Stimulated activated CD4-positive, alpha-beta T cell treated with anti-CD3 and anti-CD28 coated beads, Interleukin-15, amount 100 ng/mL, for 24 hours (primary cell): ENCODE data around the gene AICDA.
"Not testable (repeated sequence)": the region's sequence is repeated elsewhere in the genome, so short reads cannot be mapped to it uniquely, and the experiment has no call there.

Experiments
- DNase-seq: peaks from one replicate; pipeline ENCODE4 v3.0.0-alpha.2; 2020

Gene AICDA

DNA sequence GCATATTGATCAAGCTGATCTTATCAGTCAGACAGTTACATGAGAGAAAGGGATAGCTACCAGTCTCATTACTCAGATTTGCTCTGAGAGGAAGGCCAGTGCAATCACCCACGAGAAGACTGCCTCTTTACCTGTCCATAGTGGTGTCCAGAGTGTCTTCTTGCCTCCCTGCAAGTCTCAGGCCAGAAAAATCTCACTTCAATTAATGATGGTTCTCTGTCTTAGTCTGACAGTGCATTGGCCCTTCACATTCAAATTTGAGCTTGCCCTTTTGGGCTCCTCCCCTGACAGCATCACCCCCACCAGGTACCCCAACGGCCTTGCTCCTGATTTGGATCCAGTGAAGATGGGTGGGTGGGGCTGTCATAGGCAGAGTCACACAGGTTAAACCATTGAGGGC lies at the start of gene AICDA:
Gene AICDA, minus strand, starts transcription at position 231 of the 400 bp plus-strand sequence. Its CDS starts 92 bp downstream, at position 139.
- DNase-seq, result no peak

DNA sequence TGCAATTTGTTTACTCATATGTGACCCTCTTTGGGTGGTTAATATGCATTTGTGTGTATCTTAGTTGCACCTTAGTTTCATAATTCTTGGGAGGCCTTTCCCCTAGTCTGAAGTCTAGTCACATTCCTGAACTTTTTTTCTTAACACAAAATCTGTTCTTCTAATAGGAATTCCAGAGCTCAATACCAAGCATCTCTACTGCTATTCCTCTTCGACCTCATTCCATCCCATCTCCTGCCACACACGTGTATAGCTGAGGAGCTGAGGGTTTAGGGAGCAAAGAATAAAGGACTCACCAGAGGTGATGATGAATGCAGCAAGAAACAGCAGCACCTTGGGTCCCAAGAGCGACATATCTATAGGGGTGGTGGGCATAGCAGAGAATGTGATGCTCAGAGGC lies 49.1 kb upstream of the AICDA start:
- DNase-seq, result no peak

GRCh38 chr12:8661016-8661415 lies 48.4 kb upstream of the AICDA start:
- DNase-seq, result no peak

DNA sequence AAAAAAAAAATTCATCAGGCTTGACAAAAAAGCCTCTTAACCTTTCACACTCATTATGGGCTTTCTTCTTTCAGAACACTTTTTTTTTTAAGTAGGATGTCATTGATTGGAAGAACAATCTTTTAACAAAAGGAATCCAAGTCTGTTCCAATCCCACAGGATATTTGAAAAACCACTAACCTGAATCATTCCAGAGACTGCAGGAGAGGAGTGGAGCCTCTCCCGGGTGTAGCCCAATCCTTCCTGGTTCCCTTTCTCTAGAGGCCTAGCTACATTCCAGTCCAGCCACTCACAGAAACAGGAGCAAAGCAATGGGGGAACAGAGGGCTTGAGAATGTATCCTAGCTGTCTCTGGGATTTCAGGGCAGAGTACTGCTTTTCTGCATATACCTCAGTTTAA lies 45.7 kb upstream of the AICDA start:
- DNase-seq, result no peak

- DNase-seq, result no peak
Measured at GRCh38 chr12:8655421-8655820, 42.8 kb upstream of the AICDA start.

DNA sequence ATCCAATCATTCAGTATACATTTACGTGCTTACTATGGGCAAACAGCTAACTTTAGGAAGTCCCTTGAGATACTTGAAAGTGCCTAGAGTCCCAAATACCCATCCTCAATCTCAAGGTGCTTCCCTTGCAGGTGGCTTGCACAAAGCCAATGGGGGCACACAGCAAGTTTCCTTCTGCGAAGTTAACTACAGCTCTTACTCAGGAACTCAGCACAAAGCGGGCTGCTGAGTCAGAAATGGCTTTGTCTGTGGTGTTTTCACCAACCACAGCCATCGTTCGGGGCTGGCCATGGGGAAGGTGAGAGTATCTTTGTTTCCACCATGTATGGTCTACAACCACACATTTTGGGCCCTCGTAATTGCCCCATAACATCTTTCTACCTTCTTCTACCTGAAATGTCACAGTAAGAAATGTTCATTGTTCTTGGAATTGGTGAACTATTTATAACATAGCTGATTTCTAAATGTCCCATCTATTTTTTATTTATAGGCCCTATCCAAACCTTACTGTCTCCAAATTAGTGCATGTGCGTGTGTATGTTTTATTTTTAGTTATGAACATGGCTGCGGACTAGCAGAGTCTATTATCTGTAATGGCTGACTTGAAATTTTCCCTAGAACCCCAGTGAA lies 36.0 kb upstream of the AICDA start:
- DNase-seq, result peak; percentile 86

DNA sequence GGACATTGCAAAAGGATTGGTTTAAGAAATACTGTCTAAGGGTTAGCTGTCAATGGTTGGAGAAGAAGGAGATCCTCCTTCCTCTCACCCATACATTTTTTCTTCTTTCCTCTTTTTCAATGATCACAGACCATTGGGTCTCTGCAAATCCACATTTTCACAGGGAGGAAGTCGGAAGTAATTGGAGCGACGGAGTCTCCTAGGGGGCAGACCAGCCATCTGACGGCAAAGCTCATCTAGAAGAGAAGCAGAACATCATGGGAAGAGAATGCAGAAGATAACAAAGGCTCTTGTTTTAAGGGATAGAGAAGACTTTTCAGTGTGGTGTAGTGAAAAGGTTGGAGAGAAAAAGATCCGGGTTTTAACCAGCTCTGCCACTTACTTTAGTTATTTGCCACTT lies 35.3 kb upstream of the AICDA start:
- no peak for DNase-seq

DNA sequence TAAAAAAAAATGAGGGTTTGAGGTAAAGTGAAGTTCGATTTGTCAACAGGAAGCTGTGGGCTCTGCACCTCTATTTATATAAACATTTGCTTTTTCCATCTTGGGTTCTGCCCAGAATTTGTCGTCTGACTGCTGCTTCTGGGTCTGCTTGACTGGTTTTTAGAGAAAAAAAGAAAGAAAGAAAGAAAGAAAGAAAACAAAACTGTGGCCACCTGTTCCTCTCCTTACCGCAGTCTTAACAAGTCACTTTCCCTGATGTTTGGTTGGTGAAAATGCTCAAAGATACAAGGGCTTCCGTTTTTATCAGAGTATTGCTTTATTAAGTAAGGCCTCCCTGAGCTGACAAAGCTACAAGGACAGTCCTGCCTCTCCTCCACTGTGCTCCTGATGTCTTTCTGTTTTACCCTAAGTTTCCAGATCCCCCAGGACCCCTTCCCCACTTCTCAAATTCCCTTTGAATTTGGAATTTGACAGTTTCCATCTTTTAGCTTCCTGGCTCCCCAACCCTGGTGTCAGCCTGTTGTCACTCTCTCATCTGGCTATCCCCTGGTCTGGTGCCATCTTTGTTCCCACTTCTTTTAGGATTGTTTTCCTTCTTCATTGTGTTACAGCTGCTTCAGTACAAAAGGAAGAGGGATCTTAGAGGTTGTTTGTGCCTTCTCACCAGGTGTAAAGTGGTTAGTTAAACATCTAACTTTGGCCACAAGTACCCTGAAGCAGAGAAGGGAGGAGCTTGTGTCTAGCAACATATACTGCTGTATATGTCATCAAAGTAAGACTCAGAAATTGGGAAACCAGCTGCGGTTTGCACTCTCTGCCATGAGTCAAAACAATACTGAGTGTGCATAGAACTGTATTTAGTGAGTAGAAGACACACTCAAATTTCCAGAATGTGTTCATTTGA lies 31.9 kb upstream of the AICDA start:
- DNase-seq, result peak; percentile 62

DNA sequence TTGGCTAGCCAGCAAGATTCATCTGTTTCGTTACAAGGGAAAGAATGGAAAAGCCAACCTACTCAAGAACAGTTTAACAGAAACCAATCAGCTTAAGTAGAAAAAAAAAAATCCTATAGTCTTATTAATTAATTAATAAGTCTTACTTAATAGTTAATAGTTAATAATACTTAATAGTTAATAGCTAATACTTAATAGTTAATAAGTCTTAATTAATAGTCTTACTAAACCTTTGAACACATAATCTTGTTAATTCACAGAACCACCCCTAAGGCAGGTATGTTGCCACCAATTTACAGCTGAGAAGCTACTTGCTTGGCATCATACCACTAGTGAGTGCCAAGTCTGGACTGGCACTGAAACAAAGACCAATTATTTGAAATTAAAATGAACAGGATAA lies 30.1 kb upstream of the AICDA start:
- DNase-seq, result no peak

DNA sequence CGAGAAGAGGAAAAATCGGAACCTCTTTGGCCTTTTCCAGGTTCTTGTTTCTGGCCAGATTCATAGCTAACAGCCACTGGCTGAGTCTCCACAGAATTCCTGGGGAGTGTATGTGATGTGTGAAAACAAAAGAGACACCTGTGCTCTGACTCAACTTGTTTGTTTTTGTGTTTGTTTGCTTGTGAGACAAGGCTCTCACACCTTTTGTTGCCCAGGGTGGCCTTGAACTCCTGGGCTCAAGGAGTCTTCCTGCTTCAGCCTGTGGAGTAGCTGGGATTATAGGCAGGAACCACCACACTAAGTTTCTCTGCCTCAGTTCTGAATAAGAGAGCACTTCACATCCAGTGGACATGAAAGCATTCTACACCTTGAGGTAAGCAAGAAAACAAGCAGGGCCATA lies 27.3 kb upstream of the AICDA start:
- no peak for DNase-seq

GRCh38 chr12:8638951-8639350 lies 26.3 kb upstream of the AICDA start:
- DNase-seq, result no peak

DNA sequence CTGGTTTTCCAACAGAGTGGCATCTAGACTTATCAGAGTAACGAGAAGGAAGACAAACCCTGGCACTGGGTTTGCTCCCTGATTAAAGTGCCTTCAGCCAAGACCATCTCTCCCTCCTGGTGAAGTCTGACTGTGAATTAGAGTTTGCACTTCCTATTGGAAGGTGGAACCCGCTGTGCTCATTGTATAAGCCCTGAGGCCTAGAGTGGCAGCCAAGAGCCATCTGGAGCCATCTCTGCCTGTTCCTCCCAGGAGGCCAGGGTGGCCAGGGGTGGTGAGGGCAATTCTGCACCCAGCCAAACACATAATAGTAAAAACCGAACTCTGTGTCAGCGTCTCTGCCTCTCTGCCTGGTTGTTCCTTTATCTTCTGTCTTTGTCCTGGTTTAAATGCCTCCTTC lies 25.0 kb upstream of the AICDA start:
- DNase-seq, result no peak

DNA sequence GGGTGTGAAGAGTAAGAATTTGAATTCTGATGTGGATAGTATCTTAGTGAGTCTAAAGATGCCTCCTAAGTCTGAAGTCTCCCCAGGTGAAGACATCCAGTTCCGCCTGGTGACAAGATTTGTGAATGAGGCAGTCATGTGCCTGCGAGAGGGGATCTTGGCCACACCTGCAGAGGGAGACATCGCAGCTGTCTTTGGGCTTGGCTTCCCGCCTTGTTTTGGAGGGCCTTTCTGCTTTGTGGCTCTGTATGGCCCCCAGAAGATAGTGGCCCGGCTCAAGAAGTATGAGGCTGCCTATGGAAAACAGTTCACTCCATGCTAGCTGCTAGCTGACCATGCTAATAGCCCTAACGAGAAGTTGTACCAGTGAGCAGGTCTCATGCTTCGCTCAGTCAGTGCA lies 24.6 kb upstream of the AICDA start:
- no peak for DNase-seq

DNA sequence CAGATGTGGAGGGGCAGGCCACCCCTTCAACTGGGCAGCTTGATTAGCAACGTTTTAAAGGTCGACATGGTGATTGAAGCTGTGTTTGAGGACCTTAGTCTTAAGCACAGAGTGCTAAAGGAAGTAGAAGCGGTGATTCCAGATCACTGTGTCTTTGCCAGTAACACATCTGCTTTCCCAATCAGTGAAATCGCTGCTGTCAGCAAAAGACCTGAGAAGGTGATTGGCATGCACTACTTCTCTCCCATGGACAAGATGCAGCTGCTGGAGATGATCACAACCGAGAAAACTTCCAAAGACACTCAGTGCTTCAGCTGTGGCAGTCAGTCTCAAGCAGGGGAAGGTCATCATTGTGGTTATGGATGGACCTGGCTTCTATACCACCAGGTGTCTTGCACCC lies 23.9 kb upstream of the AICDA start:
- no peak for DNase-seq

DNA sequence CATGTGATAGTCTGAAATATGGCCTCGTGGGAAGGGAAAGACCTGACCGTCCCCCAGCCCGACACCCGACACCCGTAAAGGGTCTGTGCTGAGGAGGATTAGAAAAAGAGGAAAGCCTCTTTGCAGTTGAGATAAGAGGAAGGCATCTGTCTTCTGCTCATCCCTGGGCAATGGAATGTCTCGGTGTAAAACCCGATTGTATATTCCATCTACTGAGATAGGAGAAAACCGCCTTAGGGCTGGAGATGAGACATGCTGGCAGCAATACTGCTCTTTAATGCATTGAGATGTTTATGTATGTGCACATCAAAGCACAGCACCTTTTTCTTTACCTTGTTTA lies 23.3 kb upstream of the AICDA start:
- not testable (repeated sequence) for DNase-seq

GRCh38 chr12:8635342-8636006 lies 22.8 kb upstream of the AICDA start:
- not testable (repeated sequence) for DNase-seq

GRCh38 chr12:8630131-8630530 lies 17.5 kb upstream of the AICDA start:
- DNase-seq, result no peak

DNA sequence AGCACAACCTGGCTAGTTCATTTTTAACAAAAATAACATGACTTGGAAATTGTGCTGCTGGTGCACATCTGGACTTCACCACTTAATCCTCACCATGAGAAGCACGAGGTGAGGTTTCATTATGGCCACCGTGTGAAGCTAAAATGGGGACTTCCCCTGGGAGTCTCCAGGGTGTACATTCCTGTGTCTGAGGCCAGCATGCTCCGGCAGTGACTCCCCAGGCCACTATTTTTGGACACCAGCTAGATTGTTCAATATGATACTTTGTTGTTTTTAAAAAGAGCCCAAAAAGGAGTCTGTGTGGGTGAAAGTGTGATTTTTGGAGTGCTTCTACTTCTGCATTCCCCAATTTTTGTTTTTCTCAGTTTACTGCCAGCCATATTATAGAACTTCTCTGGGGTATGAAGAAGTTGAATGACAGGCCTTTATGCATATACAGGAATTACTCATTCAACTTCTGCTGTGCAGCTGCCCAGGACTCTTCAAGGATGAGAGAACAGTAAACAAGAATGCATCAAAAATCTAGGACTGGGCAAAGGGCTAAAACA lies 16.9 kb upstream of the AICDA start:
- no peak for DNase-seq

- no peak for DNase-seq
Measured at GRCh38 chr12:8628731-8629130, 16.1 kb upstream of the AICDA start.

- DNase-seq, result not testable (repeated sequence)
Measured at GRCh38 chr12:8624750-8625149, 12.1 kb upstream of the AICDA start.

DNA sequence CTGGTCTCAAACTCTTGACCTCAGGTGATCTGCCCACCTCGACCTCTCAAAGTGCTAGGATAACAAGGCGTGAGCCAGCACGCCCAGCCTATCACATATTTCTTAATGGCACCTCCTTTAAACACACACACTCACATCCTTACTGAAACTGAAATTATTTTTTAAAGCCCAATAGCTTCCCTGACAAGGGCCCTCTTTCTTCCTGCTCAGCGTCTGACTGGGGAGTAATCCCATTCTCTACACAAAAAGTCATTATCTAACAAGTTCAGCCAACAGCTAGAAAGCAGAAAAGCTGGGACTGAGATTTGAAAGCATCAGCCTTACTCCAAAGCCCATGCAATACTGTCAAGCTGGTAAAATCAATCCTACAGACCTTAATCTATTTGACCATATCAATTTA lies 10.0 kb upstream of the AICDA start:
- DNase-seq, result no peak

DNA sequence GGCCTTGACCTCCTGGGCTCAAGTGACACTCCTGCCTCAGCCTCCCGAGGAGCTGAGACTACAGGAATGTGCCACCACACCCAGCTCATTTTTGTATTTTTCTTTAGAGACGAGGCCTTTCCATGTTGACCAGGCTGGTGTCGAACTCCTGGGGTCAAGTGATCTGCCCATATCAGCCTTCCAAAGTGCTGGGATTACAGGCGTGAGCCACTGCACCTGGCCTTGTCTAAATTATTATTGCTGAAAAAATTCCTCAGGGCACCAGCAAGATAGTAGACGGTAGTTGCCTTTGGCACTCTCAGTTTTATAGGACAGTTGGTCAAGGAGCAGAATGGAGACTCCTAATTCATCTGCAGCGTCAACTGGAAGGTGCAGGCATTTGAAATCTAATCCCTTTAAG lies 2.5 kb upstream of the AICDA start:
- DNase-seq, result no peak

- not testable (repeated sequence) for DNase-seq
Measured at GRCh38 chr12:8613881-8614280, 1.2 kb upstream of the AICDA start.
